GM18505 (cell line): ENCODE results near the gene PRDM11.
"Not testable (repeated sequence)": the region's sequence is repeated elsewhere in the genome, so short reads cannot be mapped to it uniquely, and the experiment has no call there.

Experiments used
- ATAC-seq: cut with Tn5 transposase; IDR thresholded peaks from one replicate; pipeline ENCODE4 v1.9.1; 2021; ENCODE audit not compliant: unreplicated experiment
- POLR2A ChIP-seq: IDR thresholded peaks from 4 replicates; pipeline ENCODE4 v1.6.1; 2011; ENCODE audit warnings: borderline replicate concordance; ENCODE audit not compliant: insufficient read depth, insufficient read length; ENCODE audit errors: extremely low read depth

The PRDM11 gene

GRCh38 chr11:45245218-45246045 lies 99.0 kb downstream of the PRDM11 start:
- no peak for ATAC-seq
- TF ChIP-seq POLR2A = no peak

GRCh38 chr11:45246241-45246640 lies 99.8 kb downstream of the PRDM11 start:
- ATAC-seq = no peak

GRCh38 chr11:45247433-45247832 lies 101.0 kb downstream of the PRDM11 start:
- ATAC-seq = no peak
- no peak for TF ChIP-seq POLR2A

More at GRCh38 chr11:45246241-45246640, 99.8 kb downstream of the PRDM11 start:
- TF ChIP-seq POLR2A = no peak

GRCh38 chr11:45248501-45249011 lies 102.1 kb downstream of the PRDM11 start:
- no peak for ATAC-seq
- TF ChIP-seq POLR2A = no peak

GRCh38 chr11:45249372-45249771 lies 102.9 kb downstream of the PRDM11 start:
- not testable (repeated sequence) for ATAC-seq

- ATAC-seq = no peak
- no peak for TF ChIP-seq POLR2A
Observed at GRCh38 chr11:45250035-45250718, 103.7 kb downstream of the PRDM11 start.

GRCh38 chr11:45252134-45252856 lies 105.9 kb downstream of the PRDM11 start:
- no peak for TF ChIP-seq POLR2A
- no peak for ATAC-seq

- no peak for ATAC-seq
- TF ChIP-seq POLR2A = no peak
Observed at GRCh38 chr11:45252877-45253276, 106.4 kb downstream of the PRDM11 start.

GRCh38 chr11:45253640-45254039 lies 107.2 kb downstream of the PRDM11 start:
- TF ChIP-seq POLR2A = no peak
- no peak for ATAC-seq

- no peak for ATAC-seq
- no peak for TF ChIP-seq POLR2A
Observed at GRCh38 chr11:45254070-45254469, 107.6 kb downstream of the PRDM11 start.

- no peak for TF ChIP-seq POLR2A
Observed at GRCh38 chr11:45258982-45259530, 112.6 kb downstream of the PRDM11 start.

GRCh38 chr11:45259592-45259991 lies 113.2 kb downstream of the PRDM11 start:
- no peak for ATAC-seq
- no peak for TF ChIP-seq POLR2A

More at GRCh38 chr11:45258982-45259530, 112.6 kb downstream of the PRDM11 start:
- no peak for ATAC-seq

GRCh38 chr11:45260071-45260470 lies 113.6 kb downstream of the PRDM11 start:
- no peak for ATAC-seq
- no peak for TF ChIP-seq POLR2A
